Parathyroid adenoma (tissue), 2 donors: ENCODE data around the gene PCCA.

ENCODE experiments used
- H2AFZ ChIP-seq: fragments of 300-600 bp; sonication (generic); one replicate; pipeline ENCODE4 v1.7.0; 2017; ENCODE audit warnings: antibody characterized with exemption, mild to moderate bottlenecking
- H3K27ac ChIP-seq: fragments of 300-600 bp; sonication (generic); one replicate; pipeline ENCODE4 v1.7.0; 2017
- H3K27me3 ChIP-seq: fragments of 300-600 bp; sonication (generic); one replicate; pipeline ENCODE4 v1.7.0; 2017; ENCODE audit warnings: low read length; ENCODE audit not compliant: control insufficient read depth, insufficient read depth
- H3K36me3 ChIP-seq: fragments of 300-600 bp; sonication (generic); one replicate; pipeline ENCODE4 v1.7.0; 2017; ENCODE audit warnings: low read length; ENCODE audit not compliant: control insufficient read depth, insufficient read depth
- H3K4me1 ChIP-seq: fragments of 300-600 bp; sonication (generic); one replicate; pipeline ENCODE4 v1.7.0; 2017; ENCODE audit warnings: control low read depth
- H3K4me2 ChIP-seq: fragments of 300-600 bp; sonication (generic); one replicate; pipeline ENCODE4 v1.7.0; 2017; ENCODE audit warnings: low read length
- H3K4me3 ChIP-seq: fragments of 300-600 bp; sonication (generic); one replicate; pipeline ENCODE4 v1.7.0; 2017; ENCODE audit warnings: low read depth, low read length
- H3K79me2 ChIP-seq: fragments of 300-600 bp; sonication (generic); one replicate; pipeline ENCODE4 v1.7.0; 2017; ENCODE audit warnings: control low read depth
- H3K9ac ChIP-seq: fragments of 300-600 bp; sonication (generic); one replicate; pipeline ENCODE4 v1.7.0; 2017; ENCODE audit warnings: mild to moderate bottlenecking
- H3K9me3 ChIP-seq: fragments of 300-600 bp; sonication (generic); one replicate; pipeline ENCODE4 v1.7.0; 2017; ENCODE audit warnings: low read length; ENCODE audit not compliant: control insufficient read depth
- CTCF ChIP-seq: fragments of 300-600 bp; sonication (generic); IDR thresholded peaks from one replicate; pipeline ENCODE4 v1.7.0; 2017; ENCODE audit warnings: antibody characterized with exemption, mild to moderate bottlenecking
- donor health status: primary hyperparathyroidism.

PCCA gene

DNA sequence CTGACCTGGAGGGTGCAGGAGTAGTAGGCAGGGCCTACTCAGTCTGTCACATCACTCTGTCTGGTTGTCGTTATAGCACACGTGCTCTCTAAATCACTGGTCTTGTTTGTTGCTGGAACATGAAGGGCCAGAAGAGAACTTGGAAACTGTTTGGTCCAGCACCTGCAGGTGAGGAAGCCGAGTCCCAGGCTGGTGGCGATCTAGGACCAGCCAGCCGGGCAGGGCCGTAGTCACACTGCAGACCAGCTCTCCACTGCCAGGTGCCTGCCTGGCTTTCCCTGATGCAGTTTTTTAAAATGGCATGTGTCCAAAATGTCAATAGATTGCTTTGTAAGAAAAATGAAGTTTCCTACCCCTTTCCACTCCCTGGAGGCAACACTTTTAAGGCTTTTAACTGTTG, 446.0 kb downstream of the PCCA start:
- no peak overlapping the region for H2AFZ ChIP-seq
- H3K79me2 ChIP-seq: no peaks in the 10 kb centered on the region
- no peak for TF ChIP-seq CTCF
- no peak overlapping the region for H3K27ac ChIP-seq
- H3K36me3 ChIP-seq: no peaks in the 10 kb centered on the region
- H3K9me3 ChIP-seq: no peaks in the 10 kb centered on the region
- no peaks in the 10 kb centered on the region for H3K4me1 ChIP-seq
- no peak overlapping the region for H3K4me3 ChIP-seq
- no peak overlapping the region for H3K9ac ChIP-seq
- H3K4me2 ChIP-seq: no peak overlapping the region
- H3K27me3 ChIP-seq: no peaks in the 10 kb centered on the region

- Histone ChIP-seq H3K4me1 (no peaks in the 10 kb centered on the region), H2AFZ (no peak overlapping the region), H3K9me3 (no peaks in the 10 kb centered on the region), H3K36me3 (no peaks in the 10 kb centered on the region), H3K27me3 (no peaks in the 10 kb centered on the region), H3K4me3 (no peak overlapping the region), H3K4me2 (no peak overlapping the region), H3K9ac (no peak overlapping the region), H3K79me2 (no peaks in the 10 kb centered on the region), H3K27ac (no peak overlapping the region)
- no peak for TF ChIP-seq CTCF
Observed at GRCh38 chr13:100535426-100536135, 446.7 kb downstream of the PCCA start.

DNA sequence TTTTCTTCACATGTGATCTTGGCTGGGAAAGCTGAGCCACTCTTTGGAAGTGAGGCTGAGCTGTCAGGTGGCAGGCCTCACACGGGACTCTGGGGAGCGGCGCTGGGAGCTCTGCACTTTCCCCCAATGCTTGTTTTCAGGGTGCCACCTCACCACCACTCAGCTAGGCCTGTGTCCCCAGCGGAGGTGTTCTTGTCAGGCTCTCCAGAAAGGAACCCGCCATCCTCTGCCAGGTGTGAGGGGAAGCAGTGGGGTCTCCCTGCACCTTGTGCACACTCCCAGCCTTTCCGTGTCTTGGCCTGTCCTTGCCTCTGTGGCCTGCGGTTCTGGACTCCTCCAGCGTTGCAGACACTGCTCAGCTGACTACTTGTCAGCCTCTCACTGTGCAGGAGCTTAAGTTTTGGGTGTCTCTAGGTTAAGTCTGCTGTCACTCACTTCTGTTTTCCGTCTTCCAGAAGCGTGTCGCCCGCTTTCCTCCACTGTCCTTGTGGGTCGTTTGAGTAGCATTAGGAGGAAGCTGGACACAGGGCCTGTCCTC, 447.8 kb downstream of the PCCA start:
- Histone ChIP-seq H3K4me2 (no peak overlapping the region), H3K9me3 (no peaks in the 10 kb centered on the region), H2AFZ (no peak overlapping the region), H3K4me3 (no peak overlapping the region), H3K36me3 (no peaks in the 10 kb centered on the region), H3K4me1 (no peaks in the 10 kb centered on the region), H3K79me2 (no peaks in the 10 kb centered on the region), H3K9ac (no peak overlapping the region), H3K27ac (no peak overlapping the region), H3K27me3 (no peaks in the 10 kb centered on the region)
- TF ChIP-seq CTCF: no peak

- no peak overlapping the region for H2AFZ ChIP-seq
Observed at GRCh38 chr13:100537486-100537885, 448.6 kb downstream of the PCCA start.

More at GRCh38 chr13:100537486-100537885, 448.6 kb downstream of the PCCA start:
- H3K9me3 ChIP-seq: no peaks in the 10 kb centered on the region
- H3K36me3 ChIP-seq: no peaks in the 10 kb centered on the region
- no peaks in the 10 kb centered on the region for H3K27me3 ChIP-seq
- no peak overlapping the region for H3K4me2 ChIP-seq
- H3K4me3 ChIP-seq: no peak overlapping the region
- no peaks in the 10 kb centered on the region for H3K79me2 ChIP-seq
- no peak overlapping the region for H3K27ac ChIP-seq
- no peak overlapping the region for H3K9ac ChIP-seq
- TF ChIP-seq CTCF: no peak
- no peaks in the 10 kb centered on the region for H3K4me1 ChIP-seq
